ENCODE results near the gene KLF13.

GRCh38 chr15:31346367-31347066 lies 19.9 kb downstream of the KLF13 start:
- TF ChIP-seq, protein P1, sequence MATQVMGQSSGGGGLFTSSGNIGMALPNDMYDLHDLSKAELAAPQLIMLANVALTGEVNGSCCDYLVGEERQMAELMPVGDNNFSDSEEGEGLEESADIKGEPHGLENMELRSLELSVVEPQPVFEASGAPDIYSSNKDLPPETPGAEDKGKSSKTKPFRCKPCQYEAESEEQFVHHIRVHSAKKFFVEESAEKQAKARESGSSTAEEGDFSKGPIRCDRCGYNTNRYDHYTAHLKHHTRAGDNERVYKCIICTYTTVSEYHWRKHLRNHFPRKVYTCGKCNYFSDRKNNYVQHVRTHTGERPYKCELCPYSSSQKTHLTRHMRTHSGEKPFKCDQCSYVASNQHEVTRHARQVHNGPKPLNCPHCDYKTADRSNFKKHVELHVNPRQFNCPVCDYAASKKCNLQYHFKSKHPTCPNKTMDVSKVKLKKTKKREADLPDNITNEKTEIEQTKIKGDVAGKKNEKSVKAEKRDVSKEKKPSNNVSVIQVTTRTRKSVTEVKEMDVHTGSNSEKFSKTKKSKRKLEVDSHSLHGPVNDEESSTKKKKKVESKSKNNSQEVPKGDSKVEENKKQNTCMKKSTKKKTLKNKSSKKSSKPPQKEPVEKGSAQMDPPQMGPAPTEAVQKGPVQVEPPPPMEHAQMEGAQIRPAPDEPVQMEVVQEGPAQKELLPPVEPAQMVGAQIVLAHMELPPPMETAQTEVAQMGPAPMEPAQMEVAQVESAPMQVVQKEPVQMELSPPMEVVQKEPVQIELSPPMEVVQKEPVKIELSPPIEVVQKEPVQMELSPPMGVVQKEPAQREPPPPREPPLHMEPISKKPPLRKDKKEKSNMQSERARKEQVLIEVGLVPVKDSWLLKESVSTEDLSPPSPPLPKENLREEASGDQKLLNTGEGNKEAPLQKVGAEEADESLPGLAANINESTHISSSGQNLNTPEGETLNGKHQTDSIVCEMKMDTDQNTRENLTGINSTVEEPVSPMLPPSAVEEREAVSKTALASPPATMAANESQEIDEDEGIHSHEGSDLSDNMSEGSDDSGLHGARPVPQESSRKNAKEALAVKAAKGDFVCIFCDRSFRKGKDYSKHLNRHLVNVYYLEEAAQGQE (IDR thresholded peaks at IDR 0.05; ENCODE audit: insufficient read depth in 1 of 2, low read depth in 2 of 2, low read length in 1 of 2), result no peak
- TF ChIP-seq POLR2AphosphoS5 (IDR thresholded peaks at IDR 0.05; ENCODE audit: low read depth, low read length), result no peak
- TF ChIP-seq, protein P2, sequence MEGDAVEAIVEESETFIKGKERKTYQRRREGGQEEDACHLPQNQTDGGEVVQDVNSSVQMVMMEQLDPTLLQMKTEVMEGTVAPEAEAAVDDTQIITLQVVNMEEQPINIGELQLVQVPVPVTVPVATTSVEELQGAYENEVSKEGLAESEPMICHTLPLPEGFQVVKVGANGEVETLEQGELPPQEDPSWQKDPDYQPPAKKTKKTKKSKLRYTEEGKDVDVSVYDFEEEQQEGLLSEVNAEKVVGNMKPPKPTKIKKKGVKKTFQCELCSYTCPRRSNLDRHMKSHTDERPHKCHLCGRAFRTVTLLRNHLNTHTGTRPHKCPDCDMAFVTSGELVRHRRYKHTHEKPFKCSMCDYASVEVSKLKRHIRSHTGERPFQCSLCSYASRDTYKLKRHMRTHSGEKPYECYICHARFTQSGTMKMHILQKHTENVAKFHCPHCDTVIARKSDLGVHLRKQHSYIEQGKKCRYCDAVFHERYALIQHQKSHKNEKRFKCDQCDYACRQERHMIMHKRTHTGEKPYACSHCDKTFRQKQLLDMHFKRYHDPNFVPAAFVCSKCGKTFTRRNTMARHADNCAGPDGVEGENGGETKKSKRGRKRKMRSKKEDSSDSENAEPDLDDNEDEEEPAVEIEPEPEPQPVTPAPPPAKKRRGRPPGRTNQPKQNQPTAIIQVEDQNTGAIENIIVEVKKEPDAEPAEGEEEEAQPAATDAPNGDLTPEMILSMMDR (IDR thresholded peaks at IDR 0.05), result no peak
- TF ChIP-seq SIN3A (IDR thresholded peaks at IDR 0.05; ENCODE audit: borderline replicate concordance, insufficient read depth, low read depth, low read length), result no peak
- no peak for TF ChIP-seq TCF7L2 (IDR thresholded peaks at IDR 0.05; ENCODE audit: low read depth, low read length)
